Body of pancreas (tissue), 4 donors: ENCODE data around the gene MLLT6. TPM values are rescaled to one million over a fixed set of nuclear protein-coding genes. Genes with fewer than 3 reads are reported as not detected.
A peak's percentile ranks its signal among the peaks of the same experiment; 100 is the strongest.

Source experiments
- ATAC-seq: fragments of 150-250 bp; one replicate; pipeline ENCODE4 v1.9.1; 2016
- DNase-seq, 4 donors: peaks; one replicate each; pipeline ENCODE4 v3.0.0-alpha.2; 2019
- H3K27ac ChIP-seq, 4 donors: fragments of 200-600 bp; sonication (generic); 1 replicate in 3 of 4; 2 replicates in 1 of 4; pipeline versions ENCODE4 v1.5.1 to v1.6.1; 2016 to 2019; ENCODE audit warnings: mild to moderate bottlenecking in 1 of 4, mixed read lengths in 1 of 4, moderate library complexity in 1 of 4
- H3K27me3 ChIP-seq, 2 donors: fragments of 200-600 bp; sonication (generic); one replicate each; pipeline ENCODE4 v1.6.0; 2016; ENCODE audit warnings: mild to moderate bottlenecking in 1 of 2
- H3K36me3 ChIP-seq, 2 donors: fragments of 200-600 bp; sonication (generic); replicated peaks in 1 of 2; 2 replicates each; pipeline ENCODE4 v1.5.1; 2016; ENCODE audit warnings: low read depth in 2 of 2; ENCODE audit not compliant: insufficient read depth in 1 of 2
- H3K4me1 ChIP-seq: fragments of 200-600 bp; sonication (generic); one replicate; pipeline ENCODE4 v1.6.0; 2016
- H3K4me3 ChIP-seq, 2 donors: fragments of 200-600 bp; sonication (generic); 1 replicate in 1 of 2; 2 replicates in 1 of 2; pipeline ENCODE4 v1.5.1; 2016 to 2019
- H3K9me3 ChIP-seq, 3 donors: fragments of 200-600 bp; sonication (generic); 1 replicate in 2 of 3; 2 replicates in 1 of 3; pipeline ENCODE4 v1.5.1; 2016
- POLR2A ChIP-seq, 3 donors: fragments of 450-650 bp; IDR thresholded peaks; one replicate each; pipeline ENCODE4 v1.6.1; 2016; ENCODE audit warnings: antibody characterized with exemption in 3 of 3, mild to moderate bottlenecking in 2 of 3
- WGBS, 2 donors: methylation state at CpG; one replicate each; pipeline ENCODE4 v1.1.5; 2017; 5-methylcytosine and 5-hydroxymethylcytosine counted together
- intact Hi-C: fragments of 100-400 bp; cut with DNase I; formaldehyde crosslinking; loops from one replicate; pipeline ENCODE4 v1.15.1; 2023
- total RNA-seq, 2 donors: library from RNA; depleted of rRNA; stranded (reverse); fragments of >200 nt; gene quantifications; one replicate each; pipeline ENCODE4 v1.1.0, GENCODE V29; 2016
- TF ChIP-seq, protein P1 (sequence below), 7 experiments: fragments of 450-650 bp in 4 of 7; fragments of 200-600 bp in 3 of 7; sonication (generic) in 3 of 7; IDR thresholded peaks; one replicate each; pipeline ENCODE4 v1.5.1; 2016 to 2019; ENCODE audit warnings: antibody characterized with exemption in 7 of 7

Gene MLLT6
- total RNA-seq, 2 donors from 2014 or later = 90.8 to 121 TPM

- intact Hi-C loops = no loop called here
- peak; percentile 84 to 88 (median 86) for DNase-seq
- peak overlapping the region; percentile 71 to 89 (median 86) for H3K27ac ChIP-seq
- WGBS, 2 donors = 0% methylated on average over 44 of the region's 44 CpGs
- H3K27me3 ChIP-seq = no peaks in the 10 kb centered on the region
- H3K4me3 ChIP-seq = peak overlapping the region in 1 of 2 donors; percentile 9
- ATAC-seq = peak; percentile 33
- peaks cover 62% of the 10 kb centered on the region for H3K4me1 ChIP-seq
- TF ChIP-seq, protein P1, sequence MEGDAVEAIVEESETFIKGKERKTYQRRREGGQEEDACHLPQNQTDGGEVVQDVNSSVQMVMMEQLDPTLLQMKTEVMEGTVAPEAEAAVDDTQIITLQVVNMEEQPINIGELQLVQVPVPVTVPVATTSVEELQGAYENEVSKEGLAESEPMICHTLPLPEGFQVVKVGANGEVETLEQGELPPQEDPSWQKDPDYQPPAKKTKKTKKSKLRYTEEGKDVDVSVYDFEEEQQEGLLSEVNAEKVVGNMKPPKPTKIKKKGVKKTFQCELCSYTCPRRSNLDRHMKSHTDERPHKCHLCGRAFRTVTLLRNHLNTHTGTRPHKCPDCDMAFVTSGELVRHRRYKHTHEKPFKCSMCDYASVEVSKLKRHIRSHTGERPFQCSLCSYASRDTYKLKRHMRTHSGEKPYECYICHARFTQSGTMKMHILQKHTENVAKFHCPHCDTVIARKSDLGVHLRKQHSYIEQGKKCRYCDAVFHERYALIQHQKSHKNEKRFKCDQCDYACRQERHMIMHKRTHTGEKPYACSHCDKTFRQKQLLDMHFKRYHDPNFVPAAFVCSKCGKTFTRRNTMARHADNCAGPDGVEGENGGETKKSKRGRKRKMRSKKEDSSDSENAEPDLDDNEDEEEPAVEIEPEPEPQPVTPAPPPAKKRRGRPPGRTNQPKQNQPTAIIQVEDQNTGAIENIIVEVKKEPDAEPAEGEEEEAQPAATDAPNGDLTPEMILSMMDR (IDR thresholded peaks at IDR 0.05) = no peak
- TF ChIP-seq POLR2A (IDR thresholded peaks at IDR 0.05) = no peak
- peaks cover 6 to 7% of the 10 kb centered on the region in 2 donors for H3K36me3 ChIP-seq
- H3K9me3 ChIP-seq = no peaks in the 10 kb centered on the region
Measured at GRCh38 chr17:38751808-38752307, 46.8 kb downstream of the MLLT6 start.

- intact Hi-C loops = no loop called here
- Histone ChIP-seq H3K27me3 (no peaks in the 10 kb centered on the region), H3K36me3 (peaks cover 7 to 9% of the 10 kb centered on the region in 2 donors), H3K27ac (peak within 1 kb of the TSS; percentile 81 to 89 (median 86)), H3K4me1 (peaks cover 58% of the 10 kb centered on the region), H3K9me3 (no peaks in the 10 kb centered on the region), H3K4me3 (peak within 1 kb of the TSS; percentile 66 to 86)
- ATAC-seq (peak; percentile 93), DNase-seq (peak; percentile 97 to 100 (median 98))
- WGBS, 2 donors = 0% methylated on average over 19 to 44 of the region's 44 CpGs
- peak in 2 of 3 donors; percentile 68 to 70 for TF ChIP-seq POLR2A (IDR thresholded peaks at IDR 0.05)
- TF ChIP-seq, protein P1 (IDR thresholded peaks at IDR 0.05) = no peak
Measured at GRCh38 chr17:38752308-38753070, 47.4 kb downstream of the MLLT6 start, which contains the start of gene PSMB3. Gene PSMB3 (plus strand): TSS chr17:38752741. CDS start chr17:38752827, 86 bp downstream.

- peaks cover 58% of the 10 kb centered on the region for H3K4me1 ChIP-seq
- H3K9me3 ChIP-seq = no peaks in the 10 kb centered on the region
- intact Hi-C loops = no loop called here
- TF ChIP-seq POLR2A (IDR thresholded peaks at IDR 0.05) = no peak
- TF ChIP-seq, protein P1 (IDR thresholded peaks at IDR 0.05) = no peak
- peak overlapping the region; percentile 66 to 86 for H3K4me3 ChIP-seq
- WGBS, 2 donors = 2 to 15% methylated on average over 9 to 22 of the region's 22 CpGs
- DNase-seq (peak in 1 of 4 donors; percentile 26), ATAC-seq (no peak)
- peaks cover 7 to 13% of the 10 kb centered on the region in 2 donors for H3K36me3 ChIP-seq
- H3K27ac ChIP-seq = peak overlapping the region; percentile 28 to 89 (median 84)
- H3K27me3 ChIP-seq = no peaks in the 10 kb centered on the region
Measured at GRCh38 chr17:38753071-38753506, 48.0 kb downstream of the MLLT6 start.

- DNase-seq (no peak), ATAC-seq (no peak)
- intact Hi-C loops = no loop called here
- Histone ChIP-seq H3K4me3 (no peak overlapping the region), H3K36me3 (peaks cover 0 to 45% of the 10 kb centered on the region in 2 donors), H3K4me1 (no peaks in the 10 kb centered on the region), H3K27ac (no peak overlapping the region), H3K27me3 (no peaks in the 10 kb centered on the region), H3K9me3 (no peaks in the 10 kb centered on the region)
- TF ChIP-seq POLR2A (IDR thresholded peaks at IDR 0.05) = no peak
- TF ChIP-seq, protein P1 (IDR thresholded peaks at IDR 0.05) = no peak
- WGBS, 2 donors = 86 to 87% methylated on average over 4 of the region's 4 CpGs
Measured at GRCh38 chr17:38761612-38762011, 56.5 kb downstream of the MLLT6 start.
